ENCODE results near the gene IFRD2.
"Not testable (repeated sequence)": the region's sequence is repeated elsewhere in the genome, so short reads cannot be mapped to it uniquely, and the experiment has no call there.

IFRD2 gene

DNA sequence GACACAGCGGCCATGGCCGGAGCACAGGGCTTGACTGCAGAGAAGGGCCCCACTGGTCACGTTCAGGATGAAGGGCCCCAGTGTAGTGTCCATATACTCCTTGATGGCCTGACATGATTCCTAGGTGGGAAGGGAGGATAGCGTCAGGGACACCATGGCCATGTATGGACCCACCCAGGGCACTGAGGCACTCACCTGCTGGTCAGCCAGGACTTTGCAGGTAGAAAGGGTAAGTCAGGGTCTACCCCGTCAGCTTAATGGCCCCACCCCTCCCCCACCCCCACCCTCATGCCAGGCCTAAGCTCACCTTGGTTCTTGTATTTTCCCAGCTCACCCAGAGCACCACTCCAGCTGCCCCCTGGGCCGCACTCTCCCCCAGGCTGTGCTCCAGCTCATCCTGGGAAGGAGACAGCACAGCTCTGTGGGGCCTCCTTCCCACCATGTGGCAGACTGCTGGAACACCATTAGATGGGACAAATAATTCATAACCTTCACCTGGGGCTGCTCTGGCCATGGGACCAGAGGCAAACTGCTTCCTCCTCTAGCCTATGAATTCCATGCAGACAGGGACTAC, 8.5 kb upstream of the IFRD2 start:
- no peak for DNase-seq

- DNase-seq = no peak
Measured at GRCh38 chr3:50299929-50300680, 7.9 kb upstream of the IFRD2 start.

DNA sequence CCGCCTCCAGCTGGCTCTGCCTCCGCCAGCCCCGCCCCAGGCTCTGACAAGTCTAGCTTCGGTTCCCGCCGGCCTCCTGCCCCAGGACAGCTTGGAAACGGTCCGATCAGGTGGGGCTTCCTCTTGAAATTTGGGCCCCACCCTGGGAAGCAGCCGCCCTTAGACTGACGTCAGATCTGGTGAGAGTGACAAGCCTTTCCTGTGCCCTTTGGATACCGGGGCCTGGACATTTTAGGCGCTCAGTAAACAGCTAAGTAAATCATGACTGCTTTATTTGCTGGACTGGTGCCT, 7.4 kb upstream of the IFRD2 start:
- DNase-seq = no peak

DNA sequence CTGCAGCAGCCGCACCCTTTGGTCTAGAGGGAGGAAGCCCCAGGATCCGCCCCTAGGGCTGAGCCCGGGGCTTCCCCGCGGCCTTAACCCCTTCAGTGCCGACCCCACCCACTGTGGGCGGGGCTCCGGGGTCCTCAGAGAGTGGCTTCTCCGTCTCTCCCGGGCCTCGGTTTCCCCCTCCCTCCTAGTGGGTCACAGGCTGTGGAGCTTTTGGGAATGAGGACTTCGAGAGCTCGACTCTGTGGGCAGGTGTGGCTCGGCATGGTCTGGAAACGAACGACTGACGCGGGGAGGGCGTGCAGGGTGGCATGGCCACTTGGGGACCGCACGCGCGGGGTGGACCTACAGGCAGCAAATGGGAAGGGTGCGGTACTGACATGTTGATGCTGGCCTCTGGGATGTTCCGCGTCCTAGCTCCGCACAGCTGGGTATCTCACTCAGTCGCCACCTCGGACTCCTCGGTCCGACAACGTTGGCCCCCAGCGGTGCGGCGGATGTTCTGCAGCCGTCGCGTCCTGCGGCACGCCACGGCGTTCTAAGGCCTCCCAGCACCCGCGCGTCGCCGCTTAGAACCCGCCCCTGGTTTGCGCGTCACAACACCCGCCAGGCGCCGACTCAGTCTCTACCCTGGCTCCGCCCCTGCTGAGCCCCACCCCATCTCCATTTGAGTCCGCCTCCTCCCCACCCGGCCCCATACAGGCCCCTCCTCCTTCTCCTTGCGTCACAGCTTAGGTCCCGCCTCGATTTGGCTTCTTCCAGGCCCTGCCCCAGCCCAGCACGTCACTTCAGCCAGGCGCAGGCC, 6.8 kb upstream of the IFRD2 start, which contains the start of the genes HYAL3 and NAA80:
TSS of gene HYAL3 (minus strand) at position 570 of the 802 bp plus-strand sequence. CDS start 3,803 bp downstream, outside the sequence.
TSS of gene NAA80 (minus strand) at position 570 of the 802 bp plus-strand sequence. CDS start 1,942 bp downstream, outside the sequence.
- DNase-seq = peak; percentile 86

DNA sequence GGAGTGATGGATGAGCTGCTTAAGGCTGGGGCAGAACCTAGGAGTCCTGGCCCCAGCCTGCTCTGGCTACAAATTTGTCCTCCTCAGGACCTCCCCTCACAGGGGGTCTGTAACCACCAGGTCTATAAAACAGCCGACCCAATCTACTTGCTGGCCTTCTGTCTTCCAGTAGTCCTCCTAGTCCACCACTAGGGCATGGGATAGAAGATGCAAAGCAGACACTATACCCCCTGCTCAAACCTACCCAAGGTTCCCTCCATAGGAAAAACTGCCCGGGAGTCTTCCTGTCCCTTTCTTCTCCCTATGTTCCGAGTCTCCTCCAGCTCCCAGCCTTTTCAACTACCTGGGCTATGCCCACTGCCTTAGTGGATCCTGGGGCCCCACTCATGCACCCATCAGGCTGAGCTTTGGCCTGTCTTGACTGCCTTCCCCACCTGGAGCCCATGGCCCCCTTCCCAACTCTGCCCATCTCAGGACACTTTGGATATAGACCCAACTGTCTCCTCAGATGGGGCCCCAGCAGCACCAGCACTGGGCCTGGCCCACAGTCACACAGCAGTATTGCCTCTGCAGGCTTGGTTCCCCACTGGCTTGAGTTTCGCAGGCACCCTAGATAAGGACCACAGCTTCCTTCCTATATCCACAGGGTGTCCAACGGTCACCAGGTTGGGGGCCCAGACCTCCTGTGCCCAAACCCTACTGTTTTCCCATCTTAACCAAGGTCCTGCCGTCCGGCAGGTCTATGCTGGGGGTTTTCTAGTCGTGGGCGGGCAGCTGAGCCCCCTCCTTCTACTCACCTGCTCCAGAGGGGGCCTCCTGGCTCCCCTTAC, 5.9 kb upstream of the IFRD2 start:
- no peak for DNase-seq

GRCh38 chr3:50297384-50297775, 5.2 kb upstream of the IFRD2 start:
- no peak for DNase-seq

DNA sequence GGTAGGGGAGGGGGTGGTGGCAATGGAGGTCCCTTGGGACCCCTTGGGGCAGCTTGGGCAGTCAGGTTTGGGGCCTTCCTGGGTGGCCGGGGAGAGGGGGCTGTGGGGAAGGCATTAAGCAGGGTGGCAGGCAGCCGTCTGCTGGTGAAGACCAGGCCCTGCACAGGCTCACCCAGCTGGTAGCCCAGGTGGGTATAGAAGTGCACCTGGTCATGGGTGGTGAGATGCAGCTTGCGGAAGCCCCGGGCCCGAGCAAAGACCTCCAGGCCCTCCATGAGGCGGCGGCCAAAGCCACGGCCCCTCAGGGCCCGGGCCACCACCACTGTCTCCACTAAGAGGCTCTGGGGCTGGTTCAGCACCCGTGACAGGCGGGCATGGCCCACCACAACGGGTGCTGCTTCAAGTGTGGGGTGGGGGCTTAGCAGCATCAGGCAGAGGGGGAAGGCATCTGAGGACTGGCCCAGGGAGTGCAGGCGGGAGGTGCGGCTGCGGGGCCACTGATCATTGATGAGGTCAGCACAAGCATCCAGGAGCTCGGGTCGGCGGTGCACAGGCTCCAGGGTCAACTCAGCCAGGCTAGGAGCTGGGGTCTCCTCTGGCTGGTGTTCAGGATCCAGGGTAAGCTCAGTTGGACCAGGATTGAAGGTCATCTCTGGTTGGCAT, 4.6 kb upstream of the IFRD2 start:
- no peak for DNase-seq

DNA sequence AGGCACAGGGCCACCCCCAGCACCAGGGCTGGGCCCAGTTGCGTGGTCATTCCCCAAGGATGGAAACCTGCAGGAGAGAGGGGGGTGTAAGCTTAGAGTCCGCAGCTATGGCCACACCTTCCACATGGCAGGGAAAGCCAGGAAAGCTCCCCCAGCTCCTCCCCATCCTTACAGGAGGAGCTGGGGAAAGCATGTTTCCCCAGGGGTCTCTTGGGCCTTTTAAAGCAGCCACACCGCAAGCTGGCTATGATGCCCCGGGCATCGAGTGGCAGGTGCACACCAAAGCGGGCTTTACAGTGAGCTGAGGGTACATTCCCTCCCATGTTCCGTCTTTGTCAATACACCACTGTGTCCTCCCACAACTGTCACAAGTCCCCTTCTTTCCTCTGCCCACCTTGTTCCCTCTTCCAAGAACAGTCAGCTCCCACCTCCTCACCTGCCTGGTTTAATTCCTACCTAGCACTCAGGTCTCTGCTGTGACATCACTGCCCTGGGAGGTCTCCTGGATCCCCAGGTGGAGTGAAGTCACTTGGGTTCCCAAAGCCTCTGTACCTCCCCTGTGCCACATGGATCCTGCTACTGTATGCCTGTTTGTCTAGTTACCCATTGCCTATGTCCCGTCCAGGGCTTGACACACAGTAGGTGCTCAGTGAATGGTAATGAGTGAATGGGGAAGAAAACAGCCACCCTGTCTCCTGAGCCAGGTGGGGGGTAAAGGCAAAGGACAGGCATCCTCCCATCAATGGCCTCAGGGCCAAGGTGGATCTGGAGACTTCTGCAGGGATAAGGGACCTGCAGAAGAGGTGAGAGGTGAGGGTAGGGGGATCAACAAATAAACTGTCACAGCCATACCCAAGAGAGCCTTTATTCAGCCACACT, 3.6 kb upstream of the IFRD2 start:
- DNase-seq = no peak

- no peak for DNase-seq
Measured at GRCh38 chr3:50294492-50295403, 2.5 kb upstream of the IFRD2 start.

DNA sequence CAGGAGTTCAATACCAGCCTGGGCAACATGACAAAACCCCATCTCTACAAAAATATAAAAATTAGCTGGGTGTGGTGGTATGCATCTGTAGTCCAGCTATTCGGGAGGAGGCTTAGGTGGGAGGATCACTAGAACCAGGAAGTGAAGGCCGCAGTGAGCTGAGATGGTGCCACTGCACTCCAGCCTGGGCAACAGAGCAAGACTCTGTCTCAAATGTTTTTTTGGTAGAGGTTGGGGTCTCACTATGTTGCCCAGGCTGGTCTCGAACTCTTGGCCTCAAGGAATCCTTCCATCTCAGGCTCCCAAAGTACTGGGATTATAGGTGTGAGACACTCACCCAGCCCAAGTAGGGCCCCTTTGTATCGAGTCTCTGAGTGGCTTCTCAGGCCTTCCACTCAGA, 1.9 kb upstream of the IFRD2 start:
- no peak for DNase-seq

GRCh38 chr3:50293079-50293801, 1.0 kb upstream of the IFRD2 start:
- no peak for DNase-seq

- no peak for DNase-seq
Measured at GRCh38 chr3:50290161-50290641, 2.0 kb downstream of the IFRD2 start.

GRCh38 chr3:50289130-50289529, 3.1 kb downstream of the IFRD2 start:
- no peak for DNase-seq

DNA sequence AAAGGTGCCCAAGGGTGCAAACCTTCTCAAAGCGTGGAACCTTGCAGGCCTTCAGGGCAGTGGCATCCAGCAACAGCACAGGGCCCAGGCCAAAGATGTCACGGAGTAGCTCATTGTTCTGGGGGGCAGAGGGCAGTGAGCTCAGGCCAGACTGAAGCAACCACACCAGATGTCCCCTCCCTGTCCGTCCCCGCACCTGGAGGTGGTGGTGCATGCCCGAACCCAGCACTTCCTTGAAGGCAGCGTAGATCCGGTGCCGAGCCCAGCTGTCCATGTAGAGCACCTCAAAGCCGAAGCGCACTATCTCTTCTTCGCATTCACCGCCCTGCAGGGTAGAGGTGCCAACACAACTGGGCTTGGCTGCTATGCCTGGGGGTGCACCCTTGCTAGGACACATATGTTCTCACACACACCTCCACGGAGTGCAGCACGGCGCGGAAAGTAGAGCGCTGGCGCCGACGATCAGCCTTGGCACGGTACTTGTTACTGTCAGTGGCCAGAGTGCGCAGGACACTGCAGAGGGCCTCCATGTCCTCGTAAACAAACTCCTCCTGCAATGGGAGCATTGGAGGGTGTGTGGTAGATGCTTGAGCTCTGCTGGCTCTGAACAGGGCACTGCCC, 3.7 kb downstream of the IFRD2 start:
- no peak for DNase-seq

- no peak for DNase-seq
Measured at GRCh38 chr3:50287262-50287661, 5.0 kb downstream of the IFRD2 start.

DNA sequence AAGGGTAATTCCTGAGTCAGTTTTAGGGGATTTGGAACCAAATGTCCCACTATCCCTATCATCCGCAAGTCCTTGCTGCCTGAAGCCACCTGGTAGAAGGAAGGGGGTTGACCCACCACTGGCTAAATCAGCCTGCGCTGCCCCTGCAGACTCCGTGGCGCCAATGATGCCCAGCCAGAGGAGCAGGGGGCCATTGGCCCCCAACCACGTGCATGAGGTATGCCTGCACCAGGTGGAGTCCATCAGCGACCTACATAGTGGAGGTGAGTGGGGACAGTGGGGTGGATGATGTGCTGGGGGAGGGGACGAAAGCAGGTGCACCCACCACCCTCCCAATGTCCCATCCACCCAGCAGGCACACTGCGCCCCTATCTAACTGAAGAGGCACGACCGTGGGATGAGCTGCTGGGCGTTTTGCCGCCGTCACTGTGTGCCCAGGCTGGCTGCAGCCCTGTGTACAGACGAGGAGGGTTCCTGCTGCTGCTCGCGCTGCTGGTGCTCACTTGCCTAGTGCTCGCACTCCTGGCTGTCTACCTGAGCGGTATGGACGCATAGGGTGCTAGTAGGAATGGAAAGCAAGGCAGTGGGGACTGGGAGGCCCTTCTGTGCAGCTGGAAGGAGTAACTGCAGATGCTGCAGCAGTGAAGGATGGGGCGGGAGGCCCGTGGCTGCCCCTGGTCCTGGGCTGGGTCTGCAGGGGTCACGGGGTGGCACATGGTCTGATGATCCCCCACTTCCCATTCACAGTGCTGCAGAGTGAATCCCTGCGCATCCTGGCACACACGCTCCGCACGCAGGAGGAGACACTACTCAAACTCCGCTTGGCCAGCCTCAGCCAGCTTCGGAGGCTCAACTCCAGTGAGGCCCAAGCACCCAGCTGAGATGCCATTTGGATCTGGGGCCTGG, 5.7 kb downstream of the IFRD2 start:
- DNase-seq = no peak

DNA sequence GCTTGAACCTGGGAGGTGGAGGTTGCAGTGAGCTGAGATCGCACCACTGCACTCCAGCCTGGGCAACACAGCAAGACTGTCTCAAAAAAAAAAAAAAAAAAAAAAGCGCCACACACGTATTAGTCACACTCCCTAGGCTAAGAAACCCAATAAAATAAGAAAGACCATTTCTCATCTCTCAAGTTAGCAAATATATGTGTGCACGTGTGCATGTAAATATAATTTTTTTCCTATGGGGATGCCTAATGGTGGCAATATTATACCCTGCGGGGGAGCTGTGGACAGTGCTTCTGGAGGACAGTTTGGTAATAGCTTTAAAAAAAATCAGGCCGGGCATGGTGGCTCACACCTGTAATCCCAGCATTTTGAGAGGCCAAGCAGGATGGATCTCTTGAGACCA, 8.1 kb downstream of the IFRD2 start:
- DNase-seq = not testable (repeated sequence)
